Stimulated activated CD4-positive, alpha-beta T cell treated with anti-CD3 and anti-CD28 coated beads, Interleukin-12 subunit alpha, Interleukin-12 subunit beta, amount 100 ng/mL, for 24 hours (primary cell): ENCODE data around the gene SMYD3.
"Not testable (repeated sequence)": the region's sequence is repeated elsewhere in the genome, so short reads cannot be mapped to it uniquely, and the experiment has no call there.

Experiments used
- DNase-seq, 2 experiments: peaks; one replicate each; pipeline ENCODE4 v3.0.0-alpha.2; 2020; ENCODE audit warnings: low read depth in 2 of 2

Gene SMYD3

GRCh38 chr1:246416261-246416660 lies 90.8 kb downstream of the SMYD3 start:
- no peak for DNase-seq

- DNase-seq, result no peak
These were observed 92.1 kb downstream of the SMYD3 start for GRCh38 chr1:246415028-246415427.

- no peak for DNase-seq
These were observed 93.6 kb downstream of the SMYD3 start for GRCh38 chr1:246413430-246413829.

GRCh38 chr1:246404078-246404477 lies 103.0 kb downstream of the SMYD3 start:
- DNase-seq, result no peak

GRCh38 chr1:246398126-246398813 lies 108.8 kb downstream of the SMYD3 start:
- no peak for DNase-seq

- no peak for DNase-seq
These were observed 110.0 kb downstream of the SMYD3 start for GRCh38 chr1:246397046-246397445.

- no peak for DNase-seq
These were observed 110.8 kb downstream of the SMYD3 start for GRCh38 chr1:246396322-246396721.

GRCh38 chr1:246394121-246394520 lies 113.0 kb downstream of the SMYD3 start:
- DNase-seq, result no peak

GRCh38 chr1:246390855-246391254 lies 116.2 kb downstream of the SMYD3 start:
- no peak for DNase-seq

- DNase-seq, result no peak
These were observed 122.5 kb downstream of the SMYD3 start for GRCh38 chr1:246384616-246385015.

- no peak for DNase-seq
These were observed 123.3 kb downstream of the SMYD3 start for GRCh38 chr1:246383791-246384190.

- no peak for DNase-seq
These were observed 123.9 kb downstream of the SMYD3 start for GRCh38 chr1:246383239-246383589.

- no peak for DNase-seq
These were observed 124.4 kb downstream of the SMYD3 start for GRCh38 chr1:246382589-246383238.

GRCh38 chr1:246381452-246381851 lies 125.6 kb downstream of the SMYD3 start:
- DNase-seq, result no peak

- no peak for DNase-seq
These were observed 129.4 kb downstream of the SMYD3 start for GRCh38 chr1:246377625-246378153.

GRCh38 chr1:246373828-246374569 lies 133.1 kb downstream of the SMYD3 start:
- DNase-seq, result no peak

- DNase-seq, result no peak
These were observed 134.5 kb downstream of the SMYD3 start for GRCh38 chr1:246372559-246372958.

- no peak for DNase-seq
These were observed 140.0 kb downstream of the SMYD3 start for GRCh38 chr1:246367041-246367440.

GRCh38 chr1:246365708-246366107 lies 141.4 kb downstream of the SMYD3 start:
- no peak for DNase-seq

GRCh38 chr1:246364415-246364941 lies 142.6 kb downstream of the SMYD3 start:
- DNase-seq, result no peak

- DNase-seq, result not testable (repeated sequence)
These were observed 150.0 kb downstream of the SMYD3 start for GRCh38 chr1:246357014-246357598.
